ENCODE data around the gene CLPTM1L.
"Not testable (repeated sequence)": the region's sequence is repeated elsewhere in the genome, so short reads cannot be mapped to it uniquely, and the experiment has no call there.

The CLPTM1L gene

DNA sequence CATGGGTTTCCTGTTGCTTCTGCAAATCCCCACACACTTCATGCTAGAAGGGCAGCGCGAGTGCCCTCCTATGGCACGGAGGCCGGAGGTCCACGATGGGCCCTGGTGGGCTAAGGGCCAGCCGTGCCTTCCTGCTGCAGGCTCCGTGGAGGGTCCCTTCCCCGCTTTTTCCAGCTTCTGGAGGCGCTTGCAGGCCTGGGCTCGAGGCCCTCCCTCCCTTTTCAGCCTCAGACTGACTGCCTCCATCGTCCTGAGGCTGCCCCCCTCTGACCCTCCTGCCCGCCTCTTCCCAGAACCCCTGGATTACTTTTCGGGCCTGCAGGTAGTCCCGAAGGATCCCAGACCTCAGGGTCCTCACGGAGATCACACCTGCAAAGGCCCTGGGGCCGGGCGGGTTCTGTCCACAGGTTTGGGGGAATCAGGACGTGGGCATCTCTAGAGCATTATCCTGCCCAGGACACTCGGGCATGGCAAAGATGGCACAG is 46.8 kb downstream of the CLPTM1L start:
- Histone ChIP-seq H3K27me3 (ENCODE audit: control insufficient read depth, insufficient read depth, low read length) (no peaks in the 10 kb centered on the region), H3K36me3 (ENCODE audit: control insufficient read depth, insufficient read depth, low read length) (no peaks in the 10 kb centered on the region), H3K4me3 (ENCODE audit: low read length) (no peak overlapping the region), H3K9me3 (ENCODE audit: control insufficient read depth, insufficient read depth, low read length) (no peaks in the 10 kb centered on the region), H3K27ac (ENCODE audit: low read length) (no peak overlapping the region), H3K4me1 (ENCODE audit: control insufficient read depth, insufficient read depth, low read length) (peaks cover 7% of the 10 kb centered on the region)
- no peak for DNase-seq (ENCODE audit: low read depth, low spot score)
- no CpG with 5 or more reads among the region's 19 CpGs for WGBS (ENCODE audit: insufficient coverage, insufficient read length)

DNA sequence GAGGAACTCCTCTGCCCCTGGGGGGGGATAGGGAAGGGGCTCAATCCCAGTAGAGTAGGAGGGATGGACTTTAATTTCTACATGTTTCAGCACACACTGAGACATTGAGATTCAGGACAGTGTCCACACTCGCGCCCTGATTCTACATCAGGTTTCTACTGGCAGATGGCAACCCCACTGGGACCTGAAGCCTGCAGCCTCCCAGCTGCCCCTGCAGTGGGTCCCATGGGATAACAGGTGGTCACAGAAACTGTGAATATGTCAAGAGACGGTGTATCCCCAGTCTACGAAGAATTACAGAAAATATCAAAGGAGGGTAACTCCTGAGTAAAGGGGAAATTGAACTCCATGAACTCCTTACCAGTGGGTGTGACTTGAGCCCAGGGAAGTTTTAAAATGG is 47.7 kb downstream of the CLPTM1L start:
- Histone ChIP-seq H3K9me3 (ENCODE audit: control insufficient read depth, insufficient read depth, low read length) (no peaks in the 10 kb centered on the region), H3K4me3 (ENCODE audit: low read length) (no peak overlapping the region), H3K27me3 (ENCODE audit: control insufficient read depth, insufficient read depth, low read length) (no peaks in the 10 kb centered on the region), H3K27ac (ENCODE audit: low read length) (no peak overlapping the region), H3K4me1 (ENCODE audit: control insufficient read depth, insufficient read depth, low read length) (peaks cover 7% of the 10 kb centered on the region), H3K36me3 (ENCODE audit: control insufficient read depth, insufficient read depth, low read length) (no peaks in the 10 kb centered on the region)
- no peak for DNase-seq (ENCODE audit: low read depth, low spot score)
- WGBS (ENCODE audit: insufficient coverage, insufficient read length): no CpG with 5 or more reads among the region's 4 CpGs

DNA sequence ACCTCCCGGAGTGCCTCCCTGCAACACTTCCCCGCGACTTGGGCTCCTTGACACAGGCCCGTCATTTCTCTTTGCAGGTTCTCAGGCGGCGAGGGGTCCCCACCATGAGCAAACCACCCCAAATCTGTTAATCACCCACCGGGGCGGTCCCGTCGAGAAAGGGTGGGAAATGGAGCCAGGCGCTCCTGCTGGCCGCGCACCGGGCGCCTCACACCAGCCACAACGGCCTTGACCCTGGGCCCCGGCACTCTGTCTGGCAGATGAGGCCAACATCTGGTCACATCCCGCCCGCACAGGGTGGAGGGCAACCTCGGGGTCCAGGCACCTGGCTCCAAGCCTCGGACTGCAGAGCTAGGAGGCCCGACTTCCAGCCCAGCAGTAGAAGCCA is 49.3 kb downstream of the CLPTM1L start:
- Histone ChIP-seq H3K36me3 (ENCODE audit: control insufficient read depth, insufficient read depth, low read length) (no peaks in the 10 kb centered on the region), H3K4me3 (ENCODE audit: low read length) (peak overlapping the region; percentile 82; the same call in 1 of the 2 replicates), H3K27ac (ENCODE audit: low read length) (no peak overlapping the region), H3K9me3 (ENCODE audit: control insufficient read depth, insufficient read depth, low read length) (no peaks in the 10 kb centered on the region), H3K27me3 (ENCODE audit: control insufficient read depth, insufficient read depth, low read length) (no peaks in the 10 kb centered on the region), H3K4me1 (ENCODE audit: control insufficient read depth, insufficient read depth, low read length) (peaks cover 7% of the 10 kb centered on the region)
- no CpG with 5 or more reads among the region's 22 CpGs for WGBS (ENCODE audit: insufficient coverage, insufficient read length)
- no peak for DNase-seq (ENCODE audit: low read depth, low spot score)

DNA sequence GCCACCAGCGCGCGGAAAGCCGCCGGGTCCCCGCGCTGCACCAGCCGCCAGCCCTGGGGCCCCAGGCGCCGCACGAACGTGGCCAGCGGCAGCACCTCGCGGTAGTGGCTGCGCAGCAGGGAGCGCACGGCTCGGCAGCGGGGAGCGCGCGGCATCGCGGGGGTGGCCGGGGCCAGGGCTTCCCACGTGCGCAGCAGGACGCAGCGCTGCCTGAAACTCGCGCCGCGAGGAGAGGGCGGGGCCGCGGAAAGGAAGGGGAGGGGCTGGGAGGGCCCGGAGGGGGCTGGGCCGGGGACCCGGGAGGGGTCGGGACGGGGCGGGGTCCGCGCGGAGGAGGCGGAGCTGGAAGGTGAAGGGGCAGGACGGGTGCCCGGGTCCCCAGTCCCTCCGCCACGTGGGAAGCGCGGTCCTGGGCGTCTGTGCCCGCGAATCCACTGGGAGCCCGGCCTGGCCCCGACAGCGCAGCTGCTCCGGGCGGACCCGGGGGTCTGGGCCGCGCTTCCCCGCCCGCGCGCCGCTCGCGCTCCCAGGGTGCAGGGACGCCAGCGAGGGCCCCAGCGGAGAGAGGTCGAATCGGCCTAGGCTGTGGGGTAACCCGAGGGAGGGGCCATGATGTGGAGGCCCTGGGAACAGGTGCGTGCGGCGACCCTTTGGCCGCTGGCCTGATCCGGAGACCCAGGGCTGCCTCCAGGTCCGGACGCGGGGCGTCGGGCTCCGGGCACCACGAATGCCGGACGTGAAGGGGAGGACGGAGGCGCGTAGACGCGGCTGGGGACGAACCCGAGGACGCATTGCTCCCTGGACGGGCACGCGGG is 49.9 kb downstream of the CLPTM1L start, which contains the start of gene TERT:
Gene TERT, minus strand, starts transcription at position 234 of the 815 bp plus-strand sequence. Its CDS starts 79 bp downstream, at position 155.
- Histone ChIP-seq H3K9me3 (ENCODE audit: control insufficient read depth, insufficient read depth, low read length) (no peaks in the 10 kb centered on the region), H3K4me3 (ENCODE audit: low read length) (peak within 1 kb of the TSS; percentile 82), H3K4me1 (ENCODE audit: control insufficient read depth, insufficient read depth, low read length) (peaks cover 7% of the 10 kb centered on the region), H3K36me3 (ENCODE audit: control insufficient read depth, insufficient read depth, low read length) (no peaks in the 10 kb centered on the region), H3K27me3 (ENCODE audit: control insufficient read depth, insufficient read depth, low read length) (no peaks in the 10 kb centered on the region), H3K27ac (ENCODE audit: low read length) (no peak within 1 kb of the TSS)
- WGBS (ENCODE audit: insufficient coverage, insufficient read length): no CpG with 5 or more reads among the region's 102 CpGs
- DNase-seq (ENCODE audit: low read depth, low spot score): no peak

DNA sequence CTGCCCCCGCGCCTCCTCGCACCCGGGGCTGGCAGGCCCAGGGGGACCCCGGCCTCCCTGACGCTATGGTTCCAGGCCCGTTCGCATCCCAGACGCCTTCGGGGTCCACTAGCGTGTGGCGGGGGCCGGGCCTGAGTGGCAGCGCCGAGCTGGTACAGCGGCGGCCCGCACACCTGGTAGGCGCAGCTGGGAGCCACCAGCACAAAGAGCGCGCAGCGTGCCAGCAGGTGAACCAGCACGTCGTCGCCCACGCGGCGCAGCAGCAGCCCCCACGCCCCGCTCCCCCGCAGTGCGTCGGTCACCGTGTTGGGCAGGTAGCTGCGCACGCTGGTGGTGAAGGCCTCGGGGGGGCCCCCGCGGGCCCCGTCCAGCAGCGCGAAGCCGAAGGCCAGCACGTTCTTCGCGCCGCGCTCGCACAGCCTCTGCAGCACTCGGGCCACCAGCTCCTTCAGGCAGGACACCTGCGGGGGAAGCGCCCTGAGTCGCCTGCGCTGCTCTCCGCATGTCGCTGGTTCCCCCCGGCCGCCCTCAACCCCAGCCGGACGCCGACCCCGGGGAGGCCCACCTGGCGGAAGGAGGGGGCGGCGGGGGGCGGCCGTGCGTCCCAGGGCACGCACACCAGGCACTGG is 50.6 kb downstream of the CLPTM1L start:
- no peak overlapping the region for H3K27ac ChIP-seq (ENCODE audit: low read length)
- H3K4me1 ChIP-seq (ENCODE audit: control insufficient read depth, insufficient read depth, low read length): peaks cover 7% of the 10 kb centered on the region
- WGBS (ENCODE audit: insufficient coverage, insufficient read length): no CpG with 5 or more reads among the region's 69 CpGs
- H3K4me3 ChIP-seq (ENCODE audit: low read length): peak overlapping the region; percentile 82
- DNase-seq (ENCODE audit: low read depth, low spot score): no peak
- no peaks in the 10 kb centered on the region for H3K36me3 ChIP-seq (ENCODE audit: control insufficient read depth, insufficient read depth, low read length)
- H3K27me3 ChIP-seq (ENCODE audit: control insufficient read depth, insufficient read depth, low read length): no peaks in the 10 kb centered on the region
- H3K9me3 ChIP-seq (ENCODE audit: control insufficient read depth, insufficient read depth, low read length): no peaks in the 10 kb centered on the region

DNA sequence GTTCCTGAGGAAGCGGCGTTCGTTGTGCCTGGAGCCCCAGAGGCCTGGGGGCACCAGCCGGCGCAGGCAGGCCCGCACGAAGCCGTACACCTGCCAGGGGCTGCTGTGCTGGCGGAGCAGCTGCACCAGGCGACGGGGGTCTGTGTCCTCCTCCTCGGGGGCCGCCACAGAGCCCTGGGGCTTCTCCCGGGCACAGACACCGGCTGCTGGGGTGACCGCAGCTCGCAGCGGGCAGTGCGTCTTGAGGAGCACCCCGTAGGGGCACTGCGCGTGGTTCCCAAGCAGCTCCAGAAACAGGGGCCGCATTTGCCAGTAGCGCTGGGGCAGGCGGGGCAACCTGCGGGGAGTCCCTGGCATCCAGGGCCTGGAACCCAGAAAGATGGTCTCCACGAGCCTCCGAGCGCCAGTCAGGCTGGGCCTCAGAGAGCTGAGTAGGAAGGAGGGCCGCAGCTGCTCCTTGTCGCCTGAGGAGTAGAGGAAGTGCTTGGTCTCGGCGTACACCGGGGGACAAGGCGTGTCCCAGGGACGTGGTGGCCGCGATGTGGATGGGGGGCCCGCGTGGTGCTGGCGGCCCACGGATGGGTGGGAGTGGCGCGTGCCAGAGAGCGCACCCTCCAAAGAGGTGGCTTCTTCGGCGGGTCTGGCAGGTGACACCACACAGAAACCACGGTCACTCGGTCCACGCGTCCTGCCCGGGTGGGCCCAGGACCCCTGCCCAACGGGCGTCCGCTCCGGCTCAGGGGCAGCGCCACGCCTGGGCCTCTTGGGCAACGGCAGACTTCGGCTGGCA is 51.3 kb downstream of the CLPTM1L start:
- no peak overlapping the region for H3K27ac ChIP-seq (ENCODE audit: low read length)
- no peaks in the 10 kb centered on the region for H3K27me3 ChIP-seq (ENCODE audit: control insufficient read depth, insufficient read depth, low read length)
- DNase-seq (ENCODE audit: low read depth, low spot score): no peak
- no CpG with 5 or more reads among the region's 60 CpGs for WGBS (ENCODE audit: insufficient coverage, insufficient read length)
- H3K4me1 ChIP-seq (ENCODE audit: control insufficient read depth, insufficient read depth, low read length): peaks cover 7% of the 10 kb centered on the region
- no peaks in the 10 kb centered on the region for H3K36me3 ChIP-seq (ENCODE audit: control insufficient read depth, insufficient read depth, low read length)
- no peak overlapping the region for H3K4me3 ChIP-seq (ENCODE audit: low read length)
- no peaks in the 10 kb centered on the region for H3K9me3 ChIP-seq (ENCODE audit: control insufficient read depth, insufficient read depth, low read length)

DNA sequence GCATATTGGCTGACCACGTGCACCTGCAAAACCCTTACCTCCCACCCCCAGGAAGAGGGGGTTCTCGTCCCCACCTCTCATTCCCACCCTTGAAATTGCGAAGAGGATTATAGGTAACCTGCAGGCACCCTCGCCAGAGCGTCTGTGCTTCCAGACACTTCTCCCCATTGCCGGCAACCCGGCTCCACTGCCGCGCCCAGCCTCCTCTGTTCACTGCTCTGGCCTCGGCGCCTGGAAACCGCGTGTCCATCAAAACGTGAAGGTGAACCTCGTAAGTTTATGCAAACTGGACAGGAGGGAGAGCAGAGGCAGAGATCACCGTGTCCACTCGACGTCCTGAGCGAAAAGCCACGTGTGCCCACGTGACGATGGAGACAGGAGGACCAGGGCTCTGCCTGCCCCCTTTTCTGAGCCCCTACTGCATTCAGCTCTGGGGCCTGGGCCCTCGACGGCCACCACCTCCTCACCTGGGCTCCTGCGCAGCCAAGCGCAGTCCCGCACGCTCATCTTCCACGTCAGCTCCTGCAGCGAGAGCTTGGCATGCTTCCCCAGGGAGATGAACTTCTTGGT is 52.0 kb downstream of the CLPTM1L start:
- Histone ChIP-seq H3K9me3 (ENCODE audit: control insufficient read depth, insufficient read depth, low read length) (no peaks in the 10 kb centered on the region), H3K4me1 (ENCODE audit: control insufficient read depth, insufficient read depth, low read length) (peaks cover 7% of the 10 kb centered on the region), H3K4me3 (ENCODE audit: low read length) (no peak overlapping the region), H3K27me3 (ENCODE audit: control insufficient read depth, insufficient read depth, low read length) (no peaks in the 10 kb centered on the region), H3K27ac (ENCODE audit: low read length) (no peak overlapping the region), H3K36me3 (ENCODE audit: control insufficient read depth, insufficient read depth, low read length) (no peaks in the 10 kb centered on the region)
- no CpG with 5 or more reads among the region's 30 CpGs for WGBS (ENCODE audit: insufficient coverage, insufficient read length)
- no peak for DNase-seq (ENCODE audit: low read depth, low spot score)

DNA sequence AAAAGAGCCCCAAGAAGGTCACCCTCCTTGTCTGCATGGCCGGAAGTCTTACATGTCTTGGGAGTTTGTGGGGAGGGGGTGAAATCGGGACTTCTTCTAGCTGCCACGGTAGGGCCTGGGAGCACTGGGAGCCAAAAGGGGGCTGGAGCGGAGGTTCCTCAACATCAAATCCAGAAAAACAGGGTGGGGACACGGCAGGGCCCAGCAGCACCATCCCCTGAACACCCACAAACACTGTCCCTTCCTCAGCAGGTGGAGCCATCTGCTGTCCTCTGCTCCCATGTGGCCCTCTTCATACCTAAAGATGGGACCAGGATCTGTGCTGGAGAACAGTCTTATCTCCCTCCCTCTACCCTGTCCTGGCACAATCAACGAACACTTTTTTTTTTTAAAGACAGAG is 52.8 kb downstream of the CLPTM1L start:
- WGBS (ENCODE audit: insufficient coverage, insufficient read length): no CpG with 5 or more reads among the region's 6 CpGs
- no peak overlapping the region for H3K4me3 ChIP-seq (ENCODE audit: low read length)
- H3K27me3 ChIP-seq (ENCODE audit: control insufficient read depth, insufficient read depth, low read length): no peaks in the 10 kb centered on the region
- H3K9me3 ChIP-seq (ENCODE audit: control insufficient read depth, insufficient read depth, low read length): no peaks in the 10 kb centered on the region
- no peak overlapping the region for H3K27ac ChIP-seq (ENCODE audit: low read length)
- H3K4me1 ChIP-seq (ENCODE audit: control insufficient read depth, insufficient read depth, low read length): peaks cover 7% of the 10 kb centered on the region
- H3K36me3 ChIP-seq (ENCODE audit: control insufficient read depth, insufficient read depth, low read length): no peaks in the 10 kb centered on the region
- DNase-seq (ENCODE audit: low read depth, low spot score): no peak

DNA sequence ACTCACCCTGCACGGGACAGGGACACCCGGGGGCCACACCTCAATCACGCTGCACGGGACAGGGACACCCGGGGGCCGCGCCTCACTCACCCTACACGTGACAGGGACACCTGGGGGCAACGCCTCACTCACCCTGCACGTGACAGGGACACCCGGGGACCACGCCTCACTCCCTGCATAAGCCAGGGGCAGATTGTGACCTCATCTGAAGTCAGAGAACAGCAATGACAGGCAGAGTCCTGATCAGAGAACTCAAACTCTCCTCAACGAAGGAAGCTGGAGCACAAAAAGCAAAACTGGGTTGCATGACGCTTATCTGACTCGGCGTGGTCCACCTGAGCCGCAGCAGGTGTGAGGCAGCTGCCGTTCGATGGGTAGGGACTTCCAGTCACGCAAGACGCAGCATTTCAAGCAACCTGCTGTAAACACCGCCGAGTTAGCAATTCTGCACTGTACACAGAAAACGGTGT is 53.3 kb downstream of the CLPTM1L start:
- no peak overlapping the region for H3K27ac ChIP-seq (ENCODE audit: low read length)
- no peak for DNase-seq (ENCODE audit: low read depth, low spot score)
- WGBS (ENCODE audit: insufficient coverage, insufficient read length): no CpG with 5 or more reads among the region's 24 CpGs
- peaks cover 7% of the 10 kb centered on the region for H3K4me1 ChIP-seq (ENCODE audit: control insufficient read depth, insufficient read depth, low read length)
- H3K4me3 ChIP-seq (ENCODE audit: low read length): no peak overlapping the region
- no peaks in the 10 kb centered on the region for H3K27me3 ChIP-seq (ENCODE audit: control insufficient read depth, insufficient read depth, low read length)
- H3K36me3 ChIP-seq (ENCODE audit: control insufficient read depth, insufficient read depth, low read length): no peaks in the 10 kb centered on the region
- no peaks in the 10 kb centered on the region for H3K9me3 ChIP-seq (ENCODE audit: control insufficient read depth, insufficient read depth, low read length)

DNA sequence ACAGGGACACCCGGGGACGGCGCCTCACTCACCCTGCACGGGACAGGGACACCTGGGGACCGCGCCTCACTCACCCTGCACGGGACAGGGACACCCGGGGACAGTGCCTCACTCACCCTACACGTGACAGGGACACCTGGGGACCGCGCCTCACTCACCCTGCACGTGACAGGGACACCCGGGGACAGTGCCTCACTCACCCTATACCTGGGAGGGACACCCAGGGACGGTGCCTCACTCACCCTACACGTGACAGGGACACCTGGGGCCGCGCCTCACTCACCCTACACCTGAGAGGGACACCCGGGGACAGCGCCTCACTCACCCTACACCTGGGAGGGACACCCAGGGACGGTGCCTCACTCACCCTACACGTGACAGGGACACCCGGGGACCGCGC is 53.9 kb downstream of the CLPTM1L start:
- not testable (repeated sequence) for H3K27ac ChIP-seq (ENCODE audit: low read length); DNase-seq (ENCODE audit: low read depth, low spot score); H3K4me3 ChIP-seq (ENCODE audit: low read length); H3K36me3 ChIP-seq (ENCODE audit: control insufficient read depth, insufficient read depth, low read length); H3K4me1 ChIP-seq (ENCODE audit: control insufficient read depth, insufficient read depth, low read length); H3K27me3 ChIP-seq (ENCODE audit: control insufficient read depth, insufficient read depth, low read length); H3K9me3 ChIP-seq (ENCODE audit: control insufficient read depth, insufficient read depth, low read length)
- WGBS (ENCODE audit: insufficient coverage, insufficient read length): no CpG with 5 or more reads among the region's 24 CpGs
